A673 (cell line): Measurements from ENCODE around the gene ESPNL. TPM values are rescaled to one million over a fixed set of nuclear protein-coding genes. Genes with fewer than 3 reads are reported as not detected.

ENCODE experiments used
- BruUV-seq: library from RNA; stranded (reverse); fragments of 400-500 nt; replicated peaks from 2 replicates; lab custom pipeline; 2021; lab: Mats Ljungman, UMichigan
- CTCF ChIA-PET: fragments of 300-600 bp; sonication (Branson Sonifier 250); formaldehyde crosslinking; loops from one replicate; lab custom pipeline; 2022; ENCODE audit warnings: antibody characterized with exemption; lab: Charles Lee
- POLR2A ChIA-PET: fragments of 300-600 bp; sonication (Branson Sonifier 250); formaldehyde crosslinking; loops from one replicate; lab custom pipeline; 2022; ENCODE audit warnings: antibody characterized with exemption; ENCODE audit not compliant: low non-redundant PET; lab: Charles Lee
- DNase-seq: peaks from one replicate; pipeline ENCODE4 v3.0.0-alpha.2; 2015; ENCODE audit warnings: low spot score
- H3K27ac ChIP-seq: fragments of 200-600 bp; sonication (generic); 2 replicates; pipeline ENCODE4 v1.5.1; 2016; ENCODE audit warnings: mixed run types, low read depth, mild to moderate bottlenecking, mixed read lengths, antibody characterized with exemption, low read length; ENCODE audit not compliant: poor library complexity, severe bottlenecking
- H3K27me3 ChIP-seq: fragments of 200-600 bp; sonication (generic); replicated peaks from 2 replicates; pipeline ENCODE4 v1.6.1; 2017; ENCODE audit warnings: mixed run types, low read depth, mild to moderate bottlenecking, mixed read lengths, antibody characterized with exemption, low read length; ENCODE audit not compliant: insufficient read depth, poor library complexity
- H3K36me3 ChIP-seq: fragments of 200-600 bp; sonication (generic); 2 replicates; pipeline ENCODE4 v1.6.1; 2016; ENCODE audit warnings: mixed run types, mild to moderate bottlenecking, mixed read lengths, antibody characterized with exemption, low read length; ENCODE audit not compliant: insufficient read depth, poor library complexity, severe bottlenecking
- H3K4me1 ChIP-seq: fragments of 200-600 bp; sonication (generic); 2 replicates; pipeline ENCODE4 v1.6.1; 2017; ENCODE audit warnings: mixed run types, mild to moderate bottlenecking, mixed read lengths, antibody characterized with exemption, low read length; ENCODE audit not compliant: insufficient read depth, poor library complexity, severe bottlenecking
- H3K4me3 ChIP-seq: fragments of 200-600 bp; sonication (generic); 2 replicates; pipeline ENCODE4 v1.5.1; 2016; ENCODE audit warnings: low read depth, mixed run types, mild to moderate bottlenecking, mixed read lengths, low read length; ENCODE audit not compliant: poor library complexity, severe bottlenecking
- H3K9me3 ChIP-seq: fragments of 200-600 bp; sonication (generic); 2 replicates; pipeline ENCODE4 v1.6.1; 2016; ENCODE audit warnings: mixed run types, low read depth, mild to moderate bottlenecking, mixed read lengths, antibody characterized with exemption, low read length; ENCODE audit not compliant: poor library complexity, severe bottlenecking
- CTCF ChIP-seq: fragments of 300-800, 200-600 bp; sonication (generic); conservative IDR thresholded peaks from 2 replicates; pipeline ENCODE4 v1.5.1; 2017; ENCODE audit warnings: low read depth, mild to moderate bottlenecking, antibody characterized with exemption, low read length, moderate library complexity, mixed read lengths
- EZH2 ChIP-seq: fragments of 200-600 bp; sonication (generic); IDR thresholded peaks from 2 replicates; pipeline ENCODE4 v1.6.1; 2017; ENCODE audit warnings: borderline replicate concordance, low read depth, mild to moderate bottlenecking, mixed read lengths, antibody characterized with exemption, low read length; ENCODE audit not compliant: poor library complexity, severe bottlenecking
- intact Hi-C: fragments of 100-400 bp; cut with micrococcal nuclease; formaldehyde crosslinking; loops from one replicate; pipeline ENCODE4 v1.10.0; 2022; ENCODE audit not compliant: unreplicated experiment
- total RNA-seq: library from RNA; stranded (reverse); gene quantifications from 2 replicates; pipeline ENCODE4 v1.2.3, GENCODE V29; 2021

ESPNL gene
- total RNA-seq, 1 experiment from 2014 or later = 0.30 TPM

- H3K4me3 ChIP-seq = no peak overlapping the region
- ChIA-PET POLR2A (no interaction called here), CTCF (no interaction called here)
- H3K27me3 ChIP-seq = no peaks in the 10 kb centered on the region
- H3K36me3 ChIP-seq = no peaks in the 10 kb centered on the region
- intact Hi-C loops = no loop called here
- H3K9me3 ChIP-seq = no peaks in the 10 kb centered on the region
- BruUV-seq = no TSS peak
- TF ChIP-seq CTCF (no peak), EZH2 (no peak)
- H3K27ac ChIP-seq = no peak overlapping the region
- peaks cover 8% of the 10 kb centered on the region for H3K4me1 ChIP-seq
- DNase-seq = no peak
Measured at GRCh38 chr2:238103465-238104225, 3.5 kb downstream of the ESPNL start.

- intact Hi-C loops = no loop called here
- Histone ChIP-seq H3K9me3 (no peaks in the 10 kb centered on the region), H3K36me3 (no peaks in the 10 kb centered on the region), H3K4me1 (peaks cover 2% of the 10 kb centered on the region), H3K4me3 (no peak overlapping the region), H3K27ac (no peak overlapping the region), H3K27me3 (no peaks in the 10 kb centered on the region)
- BruUV-seq = no TSS peak
- DNase-seq = no peak
- ChIA-PET CTCF (no interaction called here), POLR2A (no interaction called here)
- TF ChIP-seq CTCF = no peak
- TF ChIP-seq EZH2 = no peak
Measured at GRCh38 chr2:238104226-238104690, 4.1 kb downstream of the ESPNL start.

GRCh38 chr2:238104691-238105371 is 4.7 kb downstream of the ESPNL start:
- Histone ChIP-seq H3K27ac (no peak overlapping the region), H3K27me3 (no peaks in the 10 kb centered on the region), H3K9me3 (no peaks in the 10 kb centered on the region), H3K4me1 (no peaks in the 10 kb centered on the region), H3K4me3 (no peak overlapping the region), H3K36me3 (no peaks in the 10 kb centered on the region)
- ChIA-PET CTCF (no interaction called here), POLR2A (no interaction called here)
- intact Hi-C loops = no loop called here
- BruUV-seq = no TSS peak
- DNase-seq = no peak
- TF ChIP-seq EZH2 (no peak), CTCF (no peak)
